Measurements from ENCODE around the gene IPMK.

DNA sequence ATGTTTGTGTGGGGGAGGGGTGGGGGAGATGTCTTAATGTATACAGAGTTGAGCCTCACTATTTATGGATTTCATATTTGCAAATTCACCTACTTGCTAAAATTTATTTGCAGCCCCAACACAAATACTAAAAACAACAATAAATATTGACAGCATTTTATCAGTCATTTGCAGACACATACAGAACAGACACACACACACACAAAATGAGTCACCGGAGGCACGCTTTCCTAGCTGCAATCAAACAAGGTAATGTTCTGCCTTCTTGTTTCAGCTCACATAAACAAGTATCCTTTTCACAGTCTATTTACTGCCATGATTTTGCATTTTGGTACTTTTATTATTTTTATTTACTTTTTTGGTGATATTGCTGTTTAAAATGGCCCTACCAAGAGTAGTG, 88.5 kb downstream of the IPMK start:
- TF ChIP-seq, protein P1, sequence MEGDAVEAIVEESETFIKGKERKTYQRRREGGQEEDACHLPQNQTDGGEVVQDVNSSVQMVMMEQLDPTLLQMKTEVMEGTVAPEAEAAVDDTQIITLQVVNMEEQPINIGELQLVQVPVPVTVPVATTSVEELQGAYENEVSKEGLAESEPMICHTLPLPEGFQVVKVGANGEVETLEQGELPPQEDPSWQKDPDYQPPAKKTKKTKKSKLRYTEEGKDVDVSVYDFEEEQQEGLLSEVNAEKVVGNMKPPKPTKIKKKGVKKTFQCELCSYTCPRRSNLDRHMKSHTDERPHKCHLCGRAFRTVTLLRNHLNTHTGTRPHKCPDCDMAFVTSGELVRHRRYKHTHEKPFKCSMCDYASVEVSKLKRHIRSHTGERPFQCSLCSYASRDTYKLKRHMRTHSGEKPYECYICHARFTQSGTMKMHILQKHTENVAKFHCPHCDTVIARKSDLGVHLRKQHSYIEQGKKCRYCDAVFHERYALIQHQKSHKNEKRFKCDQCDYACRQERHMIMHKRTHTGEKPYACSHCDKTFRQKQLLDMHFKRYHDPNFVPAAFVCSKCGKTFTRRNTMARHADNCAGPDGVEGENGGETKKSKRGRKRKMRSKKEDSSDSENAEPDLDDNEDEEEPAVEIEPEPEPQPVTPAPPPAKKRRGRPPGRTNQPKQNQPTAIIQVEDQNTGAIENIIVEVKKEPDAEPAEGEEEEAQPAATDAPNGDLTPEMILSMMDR (conservative IDR thresholded peaks at IDR 0.05; ENCODE audit: low read depth in 2 of 2), result no peak
- no peak for TF ChIP-seq EZH2phosphoT487 (IDR thresholded peaks at IDR 0.05; ENCODE audit: unreplicated experiment)
- TF ChIP-seq POLR2AphosphoS5 (IDR thresholded peaks at IDR 0.05; ENCODE audit: low read depth), result no peak
- TF ChIP-seq JUNB (IDR thresholded peaks at IDR 0.05; ENCODE audit: unreplicated experiment), result no peak
- no peak for TF ChIP-seq EZH2 (IDR thresholded peaks at IDR 0.05; ENCODE audit: low read depth, unreplicated experiment)
- TF ChIP-seq, protein P2, sequence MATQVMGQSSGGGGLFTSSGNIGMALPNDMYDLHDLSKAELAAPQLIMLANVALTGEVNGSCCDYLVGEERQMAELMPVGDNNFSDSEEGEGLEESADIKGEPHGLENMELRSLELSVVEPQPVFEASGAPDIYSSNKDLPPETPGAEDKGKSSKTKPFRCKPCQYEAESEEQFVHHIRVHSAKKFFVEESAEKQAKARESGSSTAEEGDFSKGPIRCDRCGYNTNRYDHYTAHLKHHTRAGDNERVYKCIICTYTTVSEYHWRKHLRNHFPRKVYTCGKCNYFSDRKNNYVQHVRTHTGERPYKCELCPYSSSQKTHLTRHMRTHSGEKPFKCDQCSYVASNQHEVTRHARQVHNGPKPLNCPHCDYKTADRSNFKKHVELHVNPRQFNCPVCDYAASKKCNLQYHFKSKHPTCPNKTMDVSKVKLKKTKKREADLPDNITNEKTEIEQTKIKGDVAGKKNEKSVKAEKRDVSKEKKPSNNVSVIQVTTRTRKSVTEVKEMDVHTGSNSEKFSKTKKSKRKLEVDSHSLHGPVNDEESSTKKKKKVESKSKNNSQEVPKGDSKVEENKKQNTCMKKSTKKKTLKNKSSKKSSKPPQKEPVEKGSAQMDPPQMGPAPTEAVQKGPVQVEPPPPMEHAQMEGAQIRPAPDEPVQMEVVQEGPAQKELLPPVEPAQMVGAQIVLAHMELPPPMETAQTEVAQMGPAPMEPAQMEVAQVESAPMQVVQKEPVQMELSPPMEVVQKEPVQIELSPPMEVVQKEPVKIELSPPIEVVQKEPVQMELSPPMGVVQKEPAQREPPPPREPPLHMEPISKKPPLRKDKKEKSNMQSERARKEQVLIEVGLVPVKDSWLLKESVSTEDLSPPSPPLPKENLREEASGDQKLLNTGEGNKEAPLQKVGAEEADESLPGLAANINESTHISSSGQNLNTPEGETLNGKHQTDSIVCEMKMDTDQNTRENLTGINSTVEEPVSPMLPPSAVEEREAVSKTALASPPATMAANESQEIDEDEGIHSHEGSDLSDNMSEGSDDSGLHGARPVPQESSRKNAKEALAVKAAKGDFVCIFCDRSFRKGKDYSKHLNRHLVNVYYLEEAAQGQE (IDR thresholded peaks at IDR 0.05; ENCODE audit: unreplicated experiment), result no peak
- TF ChIP-seq NANOG (IDR thresholded peaks at IDR 0.05; ENCODE audit: borderline replicate concordance), result no peak
- no peak for TF ChIP-seq CREB1 (CRISPR knock-in tag; IDR thresholded peaks at IDR 0.05; ENCODE audit: low read depth)
- no peak for TF ChIP-seq ZNF114 (CRISPR knock-in tag; IDR thresholded peaks at IDR 0.05)
- no peak for TF ChIP-seq STAT1 (IDR thresholded peaks at IDR 0.05; ENCODE audit: unreplicated experiment)
- TF ChIP-seq, protein P3, sequence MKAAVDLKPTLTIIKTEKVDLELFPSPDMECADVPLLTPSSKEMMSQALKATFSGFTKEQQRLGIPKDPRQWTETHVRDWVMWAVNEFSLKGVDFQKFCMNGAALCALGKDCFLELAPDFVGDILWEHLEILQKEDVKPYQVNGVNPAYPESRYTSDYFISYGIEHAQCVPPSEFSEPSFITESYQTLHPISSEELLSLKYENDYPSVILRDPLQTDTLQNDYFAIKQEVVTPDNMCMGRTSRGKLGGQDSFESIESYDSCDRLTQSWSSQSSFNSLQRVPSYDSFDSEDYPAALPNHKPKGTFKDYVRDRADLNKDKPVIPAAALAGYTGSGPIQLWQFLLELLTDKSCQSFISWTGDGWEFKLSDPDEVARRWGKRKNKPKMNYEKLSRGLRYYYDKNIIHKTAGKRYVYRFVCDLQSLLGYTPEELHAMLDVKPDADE (IDR thresholded peaks at IDR 0.05), result no peak

All from GM23338 (cell line).